Measurements from ENCODE around the gene ZNF718.
"Not testable (repeated sequence)": the region's sequence is repeated elsewhere in the genome, so short reads cannot be mapped to it uniquely, and the experiment has no call there.

ZNF718 gene

DNA sequence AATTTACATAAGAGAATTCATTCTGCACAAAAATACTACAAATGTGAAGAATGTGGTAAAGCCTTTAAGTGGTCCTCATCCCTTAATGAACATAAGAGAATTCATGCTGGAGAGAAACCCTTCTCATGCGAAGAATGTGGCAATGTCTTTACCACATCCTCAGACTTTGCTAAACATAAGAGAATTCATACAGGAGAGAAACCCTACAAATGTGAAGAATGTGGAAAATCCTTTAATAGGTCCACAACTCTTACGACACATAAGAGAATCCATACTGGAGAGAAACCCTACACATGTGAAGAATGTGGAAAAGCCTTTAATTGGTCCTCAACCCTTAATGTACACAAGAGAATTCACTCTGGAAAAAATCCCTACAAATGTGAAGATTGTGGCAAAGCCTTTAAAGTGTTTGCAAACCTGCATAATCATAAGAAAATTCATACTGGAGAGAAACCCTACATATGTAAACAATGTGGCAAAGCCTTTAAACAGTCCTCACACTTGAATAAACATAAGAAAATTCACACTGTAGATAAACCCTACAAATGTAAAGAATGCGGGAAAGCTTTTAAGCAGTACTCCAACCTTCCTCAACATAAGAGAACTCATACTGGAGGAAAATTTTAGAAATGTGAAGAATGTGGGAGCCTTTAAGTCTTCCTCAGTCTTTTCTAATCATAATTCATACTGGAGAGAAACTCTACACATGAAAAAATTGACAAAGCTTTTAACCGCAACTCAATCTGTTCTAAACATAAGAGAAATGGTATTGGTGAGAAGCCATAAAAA is 37.4 kb downstream of the ZNF718 start:
- no peak for DNase-seq (ENCODE audit: low read depth in 2 of 2)

- not testable (repeated sequence) for DNase-seq (ENCODE audit: low read depth in 2 of 2)
Observed at GRCh38 chr4:169640-170039, 45.3 kb downstream of the ZNF718 start.

- DNase-seq (ENCODE audit: low read depth in 2 of 2): not testable (repeated sequence)
Observed at GRCh38 chr4:171318-171717, 47.0 kb downstream of the ZNF718 start.

- DNase-seq (ENCODE audit: low read depth in 2 of 2): no peak
Observed at GRCh38 chr4:173666-174314, 49.5 kb downstream of the ZNF718 start.

DNA sequence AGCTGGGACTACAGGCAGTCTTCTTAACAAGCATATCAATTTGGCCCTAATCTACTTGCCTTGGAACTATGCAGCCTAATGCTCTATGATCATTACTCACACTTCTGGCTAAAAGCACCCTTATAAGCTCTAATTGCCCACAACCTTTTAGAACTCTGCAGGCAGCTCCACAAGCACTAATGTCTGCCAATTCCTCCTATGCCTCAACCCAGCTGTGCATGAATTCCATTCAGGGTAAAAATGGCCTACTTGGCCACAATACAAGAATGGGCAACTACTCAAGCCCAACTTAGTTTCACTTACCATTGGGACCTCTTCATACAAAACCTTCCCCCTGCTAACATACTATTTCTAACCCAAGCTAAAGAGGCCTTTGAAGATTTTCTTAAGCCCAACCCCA is 51.7 kb downstream of the ZNF718 start:
- no peak for DNase-seq (ENCODE audit: low read depth in 2 of 2)

DNA sequence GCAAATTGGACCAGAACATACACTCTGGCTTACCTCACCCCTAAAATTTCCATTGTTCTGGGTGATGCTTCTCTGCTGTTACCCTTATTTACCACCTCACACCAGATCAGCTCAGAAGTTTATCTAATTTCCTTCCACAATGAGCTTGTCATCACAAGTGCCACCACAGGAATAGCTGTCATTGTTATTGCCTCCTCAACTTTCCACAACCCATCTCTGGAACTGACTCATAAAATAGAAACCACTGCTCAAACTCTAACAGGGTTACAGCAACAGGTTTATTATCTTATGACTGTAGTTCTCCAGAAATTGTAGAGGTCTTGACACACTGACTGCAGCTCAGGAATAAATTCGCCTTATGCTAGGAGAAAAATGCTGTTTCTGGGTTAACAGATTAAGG is 52.7 kb downstream of the ZNF718 start:
- DNase-seq (ENCODE audit: low read depth in 2 of 2): no peak

DNA sequence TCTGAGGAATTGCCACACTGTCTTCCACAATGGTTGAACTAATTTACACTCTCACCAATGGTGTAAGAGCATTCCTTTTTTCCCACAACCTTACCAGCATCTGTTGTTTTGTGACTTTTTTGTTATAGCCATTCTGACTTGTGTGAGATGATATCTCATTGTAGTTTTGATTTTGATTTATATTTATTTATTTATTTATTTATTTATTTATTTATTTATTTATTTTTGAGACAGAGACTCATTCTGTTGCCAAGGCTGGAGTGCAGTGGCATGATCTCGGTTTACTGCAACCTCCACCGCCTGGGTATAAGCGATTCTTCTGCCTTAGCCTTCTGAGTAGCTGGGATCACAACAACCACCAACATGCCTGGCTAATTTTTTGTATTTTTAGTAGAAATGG is 57.9 kb downstream of the ZNF718 start:
- not testable (repeated sequence) for DNase-seq (ENCODE audit: low read depth in 2 of 2)

DNA sequence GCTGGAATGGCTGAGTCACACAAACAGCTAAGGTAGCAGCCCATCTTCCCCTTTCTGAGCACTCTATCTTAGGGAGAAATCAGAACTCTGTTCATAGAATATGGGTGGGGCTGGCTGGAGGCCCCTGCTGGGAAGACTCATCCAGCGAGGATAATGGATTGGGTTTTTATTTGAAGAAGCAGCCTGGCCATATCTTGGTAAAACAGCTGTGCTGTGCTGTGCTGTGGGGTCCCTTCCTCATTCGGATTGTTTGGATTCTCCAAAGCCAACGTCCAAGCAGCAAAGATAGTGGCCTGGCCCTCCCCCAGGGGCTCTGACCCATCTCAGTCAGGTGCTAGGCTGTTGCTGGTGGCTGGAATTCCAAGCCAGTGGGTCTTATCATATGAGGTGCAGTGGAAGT is 63.8 kb downstream of the ZNF718 start:
- no peak for DNase-seq (ENCODE audit: low read depth in 2 of 2)

DNA sequence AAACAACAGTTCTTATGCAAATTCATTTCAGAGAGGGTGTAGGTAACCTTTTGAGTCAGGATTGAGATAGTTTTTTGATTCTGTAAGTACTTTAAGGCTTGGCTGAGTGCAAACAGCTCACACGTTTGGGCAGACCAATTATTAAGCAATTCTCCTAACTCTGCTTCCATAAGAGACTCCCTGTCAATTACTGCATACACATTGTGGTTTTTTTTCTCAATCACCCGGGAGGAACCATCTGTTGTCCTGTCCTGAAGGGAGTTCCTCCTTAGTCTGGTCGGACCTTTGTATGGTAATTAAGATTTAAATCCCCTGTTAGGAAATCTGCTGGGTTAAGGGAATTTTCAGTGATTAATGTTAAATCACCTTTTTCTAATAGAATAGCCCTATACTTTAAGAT is 70.9 kb downstream of the ZNF718 start:
- DNase-seq (ENCODE audit: low read depth in 2 of 2): not testable (repeated sequence)

DNA sequence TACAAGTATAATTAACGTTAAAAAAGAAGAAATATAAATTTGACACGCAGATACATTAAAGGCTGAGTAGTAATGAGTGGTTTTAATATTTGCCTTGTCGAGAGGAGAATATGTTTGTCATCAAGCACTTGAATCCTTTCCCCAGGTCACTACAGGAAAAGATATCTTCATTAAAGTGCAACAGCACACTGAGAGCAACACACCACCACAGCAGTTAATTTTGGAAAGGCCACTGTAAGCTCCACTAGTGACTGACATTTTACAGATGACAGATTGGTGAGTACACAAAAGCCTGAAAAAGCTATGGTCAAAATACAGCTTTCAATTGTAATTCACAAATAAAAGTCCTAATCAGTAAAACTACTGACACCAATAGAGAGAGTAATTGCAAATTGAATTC is 76.6 kb downstream of the ZNF718 start:
- DNase-seq (ENCODE audit: low read depth in 2 of 2): no peak

DNA sequence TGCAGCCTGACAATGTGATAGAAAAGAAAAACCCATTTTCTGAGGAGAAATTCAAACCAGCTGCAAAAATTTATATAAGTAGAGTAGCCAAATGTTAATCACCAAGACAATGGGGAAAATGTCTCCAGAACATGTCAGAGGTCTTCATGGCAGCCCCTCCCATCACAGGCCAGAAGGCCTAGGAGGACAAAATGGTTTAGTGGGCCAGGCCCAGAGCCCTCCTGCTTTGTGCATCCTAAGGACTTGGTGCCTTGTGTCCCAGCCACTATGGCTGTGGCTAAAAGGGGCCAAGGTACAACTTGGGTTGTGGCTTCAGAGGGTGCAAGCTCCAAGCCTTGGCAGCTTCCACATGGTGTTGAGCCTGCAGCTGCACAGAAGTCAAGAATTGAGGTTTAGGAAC is 78.5 kb downstream of the ZNF718 start:
- DNase-seq (ENCODE audit: low read depth in 2 of 2): not testable (repeated sequence)

GRCh38 chr4:205097-205756 is 80.9 kb downstream of the ZNF718 start:
- DNase-seq (ENCODE audit: low read depth in 2 of 2): no peak

- no peak for DNase-seq (ENCODE audit: low read depth in 2 of 2)
Observed at GRCh38 chr4:206054-206453, 81.8 kb downstream of the ZNF718 start.

DNA sequence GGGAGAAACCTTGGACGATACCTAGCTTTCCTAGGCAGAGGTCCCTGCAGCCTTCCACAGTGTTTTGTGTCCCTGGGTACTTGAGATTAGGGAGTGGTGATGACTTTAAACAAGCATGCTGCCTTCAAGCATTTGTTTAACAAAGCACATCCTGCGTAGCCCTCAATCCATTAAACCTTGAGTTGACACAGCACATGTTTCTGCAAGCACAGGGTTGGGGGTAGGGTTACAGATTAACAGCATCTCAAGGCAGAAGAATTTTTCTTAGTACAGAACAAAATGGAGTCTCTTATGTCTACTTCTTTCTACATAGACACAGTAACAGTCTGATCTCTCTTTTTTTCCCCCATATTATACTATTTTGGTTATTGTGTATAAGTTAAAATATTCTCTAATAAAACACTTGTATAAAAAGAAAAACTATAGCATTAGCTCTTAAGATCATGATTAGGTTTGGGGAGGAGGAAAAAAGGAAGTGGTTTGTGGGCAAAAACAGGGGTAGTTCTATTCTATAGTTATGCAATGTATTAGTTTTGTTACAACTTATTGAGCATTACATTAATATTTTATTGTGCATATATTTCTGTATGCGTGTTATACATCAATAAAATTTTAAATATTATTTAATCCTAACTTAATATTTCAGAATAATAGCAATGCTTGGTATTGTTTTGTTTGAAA is 84.3 kb downstream of the ZNF718 start:
- not testable (repeated sequence) for DNase-seq (ENCODE audit: low read depth in 2 of 2)

- no peak for DNase-seq (ENCODE audit: low read depth in 2 of 2)
Observed at GRCh38 chr4:211033-211511, 86.8 kb downstream of the ZNF718 start.

DNA sequence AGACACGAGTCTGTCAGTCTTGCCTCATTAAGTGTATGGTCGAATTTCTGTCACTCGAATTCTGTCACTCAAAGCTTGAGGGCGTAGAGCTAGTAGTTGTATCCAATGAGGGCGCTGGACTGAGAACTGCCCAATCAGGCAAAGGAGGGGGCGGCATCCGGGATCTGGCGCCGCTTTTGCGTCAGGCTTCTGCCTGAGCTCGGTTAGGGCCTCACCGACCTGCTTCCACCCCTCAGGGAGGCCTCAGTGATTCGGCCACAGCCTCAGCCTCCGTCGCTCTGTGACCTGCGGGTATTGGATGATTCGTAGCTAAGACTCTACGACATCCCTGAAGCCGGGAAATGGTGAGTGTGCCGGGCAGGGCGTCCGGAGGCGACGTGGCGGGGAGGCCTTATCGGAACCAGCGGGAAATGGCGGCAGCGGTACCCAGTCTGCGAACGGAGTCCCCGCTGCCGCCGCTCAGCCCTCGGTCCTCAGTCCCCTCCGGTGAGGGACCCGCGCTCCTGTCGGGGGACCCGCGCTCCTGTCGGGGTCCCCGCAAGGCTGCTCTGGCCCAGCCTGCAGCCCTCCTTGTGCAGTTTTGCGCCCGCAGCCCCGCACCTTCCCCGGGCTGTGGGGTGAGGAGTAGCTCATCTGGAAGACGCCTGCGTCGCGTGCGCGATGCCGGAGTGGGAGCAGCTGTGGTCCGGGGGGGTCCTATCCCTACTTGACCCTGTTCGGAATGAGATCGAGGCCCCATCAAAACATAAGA is 88.3 kb downstream of the ZNF718 start:
- no peak for DNase-seq (ENCODE audit: low read depth in 2 of 2)

GRCh38 chr4:213189-213535 is 88.9 kb downstream of the ZNF718 start:
- DNase-seq (ENCODE audit: low read depth in 2 of 2): not testable (repeated sequence)
